Caco-2 (cell line): ENCODE results near the gene HAVCR1. TPM values are rescaled to one million over a fixed set of nuclear protein-coding genes. Genes with fewer than 3 reads are reported as not detected.
"Not testable (repeated sequence)": the region's sequence is repeated elsewhere in the genome, so short reads cannot be mapped to it uniquely, and the experiment has no call there.

Experiments
- BruUV-seq: library from RNA; stranded (reverse); fragments of 400-500 nt; replicated peaks from 2 replicates; lab custom pipeline; 2021; lab: Mats Ljungman, UMichigan
- CTCF ChIA-PET: fragments of 300-600 bp; sonication (Branson Sonifier 250); formaldehyde crosslinking; loops from one replicate; lab custom pipeline; 2022; ENCODE audit warnings: antibody characterized with exemption; lab: Charles Lee
- POLR2A ChIA-PET: fragments of 300-600 bp; sonication (Branson Sonifier 250); formaldehyde crosslinking; loops from one replicate; lab custom pipeline; 2022; ENCODE audit warnings: antibody characterized with exemption; lab: Charles Lee
- DNase-seq, 2 experiments: peaks; one replicate each; pipeline versions ENCODE4 v3.0.0 to v3.0.0-alpha.2; 2020 to 2022
- H3K27me3 ChIP-seq: replicated peaks from 2 replicates; pipeline ENCODE4 v1.6.0; 2011; ENCODE audit warnings: low read length; ENCODE audit not compliant: control insufficient read depth, insufficient read depth
- H3K36me3 ChIP-seq: 2 replicates; pipeline ENCODE4 v1.5.1; 2011; ENCODE audit warnings: low read length; ENCODE audit not compliant: control insufficient read depth, insufficient read depth
- H3K4me1 ChIP-seq: fragments of 250-450 bp; sonication (Bioruptor Pico); 2 replicates; pipeline ENCODE4 v1.5.1; 2020; ENCODE audit warnings: mild to moderate bottlenecking
- H3K4me3 ChIP-seq: 2 replicates; pipeline ENCODE4 v1.5.1; 2011; ENCODE audit warnings: low read depth, mild to moderate bottlenecking, control low read depth, low read length
- H3K9me3 ChIP-seq: fragments of 250-450 bp; sonication (Bioruptor Pico); 2 replicates; pipeline ENCODE4 v1.5.1; 2020; ENCODE audit warnings: mild to moderate bottlenecking, moderate library complexity
- H3K27ac Mint-ChIP-seq: one replicate; pipeline ENCODE4 v1.8.0; 2022; ENCODE audit warnings: mixed read lengths; ENCODE audit not compliant: unreplicated experiment
- H3K27me3 Mint-ChIP-seq: one replicate; pipeline ENCODE4 v1.8.0; 2022; ENCODE audit warnings: mixed read lengths; ENCODE audit not compliant: insufficient read depth, unreplicated experiment
- H3K36me3 Mint-ChIP-seq: one replicate; pipeline ENCODE4 v1.8.0; 2022; ENCODE audit warnings: mild to moderate bottlenecking, mixed read lengths; ENCODE audit not compliant: insufficient read depth, unreplicated experiment
- H3K4me1 Mint-ChIP-seq: one replicate; pipeline ENCODE4 v1.8.0; 2022; ENCODE audit warnings: low read depth, mixed read lengths; ENCODE audit not compliant: unreplicated experiment
- H3K4me3 Mint-ChIP-seq: one replicate; pipeline ENCODE4 v1.8.0; 2022; ENCODE audit warnings: mild to moderate bottlenecking, moderate library complexity, mixed read lengths; ENCODE audit not compliant: unreplicated experiment
- H3K9me3 Mint-ChIP-seq: one replicate; pipeline ENCODE4 v1.8.0; 2022; ENCODE audit warnings: mixed read lengths; ENCODE audit not compliant: unreplicated experiment
- intact Hi-C: fragments of 100-400 bp; cut with micrococcal nuclease; formaldehyde crosslinking; loops from one replicate; pipeline ENCODE4 v1.10.0; 2022; ENCODE audit not compliant: unreplicated experiment
- total RNA-seq: library from RNA; stranded (reverse); gene quantifications from 2 replicates; pipeline ENCODE4 v1.2.3, GENCODE V29; 2022
- TF ChIP-seq, protein P1 (sequence below), 2 experiments: fragments of 200-600 bp in 1 of 2; IDR thresholded peaks; 1 replicate in 1 of 2; 2 replicates in 1 of 2; pipeline versions ENCODE4 v1.5.1 to v1.8.0; 2011 to 2022; ENCODE audit warnings: antibody characterized with exemption in 1 of 2, control low read depth in 1 of 2, inconsistent platforms in 1 of 2, low read depth in 1 of 2, low read length in 1 of 2, mild to moderate bottlenecking in 1 of 2, moderate library complexity in 1 of 2; ENCODE audit not compliant: insufficient read depth in 1 of 2, severe bottlenecking in 1 of 2, unreplicated experiment in 1 of 2

Gene HAVCR1
- total RNA-seq, 1 experiment from 2014 or later = 144 TPM

- intact Hi-C loops = loop anchor here (1.0 to 5.0 kb wide), 2 partner anchors 12 to 86 kb away; no protein-coding TSS in a partner anchor
- Histone ChIP-seq H3K4me1 (peaks cover 70% of the 10 kb centered on the region), H3K27me3 (no peaks in the 10 kb centered on the region), H3K36me3 (peaks cover 12% of the 10 kb centered on the region), H3K4me3 (no peak overlapping the region), H3K9me3 (no peaks in the 10 kb centered on the region)
- TF ChIP-seq, protein P1, sequence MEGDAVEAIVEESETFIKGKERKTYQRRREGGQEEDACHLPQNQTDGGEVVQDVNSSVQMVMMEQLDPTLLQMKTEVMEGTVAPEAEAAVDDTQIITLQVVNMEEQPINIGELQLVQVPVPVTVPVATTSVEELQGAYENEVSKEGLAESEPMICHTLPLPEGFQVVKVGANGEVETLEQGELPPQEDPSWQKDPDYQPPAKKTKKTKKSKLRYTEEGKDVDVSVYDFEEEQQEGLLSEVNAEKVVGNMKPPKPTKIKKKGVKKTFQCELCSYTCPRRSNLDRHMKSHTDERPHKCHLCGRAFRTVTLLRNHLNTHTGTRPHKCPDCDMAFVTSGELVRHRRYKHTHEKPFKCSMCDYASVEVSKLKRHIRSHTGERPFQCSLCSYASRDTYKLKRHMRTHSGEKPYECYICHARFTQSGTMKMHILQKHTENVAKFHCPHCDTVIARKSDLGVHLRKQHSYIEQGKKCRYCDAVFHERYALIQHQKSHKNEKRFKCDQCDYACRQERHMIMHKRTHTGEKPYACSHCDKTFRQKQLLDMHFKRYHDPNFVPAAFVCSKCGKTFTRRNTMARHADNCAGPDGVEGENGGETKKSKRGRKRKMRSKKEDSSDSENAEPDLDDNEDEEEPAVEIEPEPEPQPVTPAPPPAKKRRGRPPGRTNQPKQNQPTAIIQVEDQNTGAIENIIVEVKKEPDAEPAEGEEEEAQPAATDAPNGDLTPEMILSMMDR (IDR thresholded peaks at IDR 0.05; ENCODE audit: insufficient read depth in 1 of 2, low read depth in 1 of 2, low read length in 1 of 2, severe bottlenecking in 1 of 2, unreplicated experiment in 1 of 2) = no peak
- peak; percentile 71 to 91 for DNase-seq
- ChIA-PET POLR2A (interaction anchor here (0.9 to 1.9 kb wide), 6 partner anchors 8 to 96 kb away, joined by 3 to 9 read pairs (median 3); partner anchors contain the start of genes HAVCR1 and MED7), CTCF (interaction anchor here (0.6 to 1.6 kb wide), 5 partner anchors 11 to 86 kb away, joined by 3 to 10 read pairs (median 6); partner anchors contain the start of gene HAVCR1)
- no TSS peak for BruUV-seq
- H3K9me3 Mint-ChIP-seq = no peaks in the 10 kb centered on the region
- peak overlapping the region; percentile 8 for H3K4me3 Mint-ChIP-seq
- peaks cover 78% of the 10 kb centered on the region for H3K36me3 Mint-ChIP-seq
- peaks cover 52% of the 10 kb centered on the region for H3K4me1 Mint-ChIP-seq
- no peaks in the 10 kb centered on the region for H3K27me3 Mint-ChIP-seq
- peak overlapping the region; percentile 86 for H3K27ac Mint-ChIP-seq
These were observed 12.9 kb downstream of the HAVCR1 start for GRCh38 chr5:157046041-157046440.

DNA sequence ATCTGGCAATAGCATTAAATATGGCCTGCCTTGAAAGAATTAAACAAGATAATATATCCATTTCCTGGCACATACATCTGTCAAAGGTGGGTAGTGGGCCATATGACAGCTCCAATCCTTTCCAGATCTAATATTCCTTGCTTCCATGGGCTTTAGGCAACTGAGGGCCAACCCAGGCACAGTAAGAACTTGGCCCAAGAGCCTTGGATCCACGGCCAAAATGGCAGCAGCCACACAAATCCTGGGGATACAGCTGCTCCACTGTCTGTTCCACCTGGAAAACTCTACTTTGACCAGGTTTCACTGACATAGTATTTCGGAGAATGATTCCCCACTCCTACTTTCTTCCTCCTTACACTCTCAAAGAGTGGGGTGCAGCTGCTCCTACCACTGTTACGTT is 13.3 kb downstream of the HAVCR1 start:
- H3K4me1 Mint-ChIP-seq = peaks cover 48% of the 10 kb centered on the region
- TF ChIP-seq, protein P1 (IDR thresholded peaks at IDR 0.05; ENCODE audit: insufficient read depth in 1 of 2, low read depth in 1 of 2, low read length in 1 of 2, severe bottlenecking in 1 of 2, unreplicated experiment in 1 of 2) = no peak
- CTCF ChIA-PET = interaction anchor here (1.1 to 1.6 kb wide), 4 partner anchors 10 to 86 kb away, joined by 3 to 10 read pairs (median 6); partner anchors contain the start of gene HAVCR1
- TSS peak; percentile 7 for BruUV-seq
- peaks cover 78% of the 10 kb centered on the region for H3K36me3 Mint-ChIP-seq
- peaks cover 70% of the 10 kb centered on the region for H3K4me1 ChIP-seq
- H3K36me3 ChIP-seq = peaks cover 12% of the 10 kb centered on the region
- H3K27me3 ChIP-seq = no peaks in the 10 kb centered on the region
- peak overlapping the region; percentile 86 for H3K27ac Mint-ChIP-seq
- H3K9me3 ChIP-seq = no peaks in the 10 kb centered on the region
- POLR2A ChIA-PET = interaction anchor here (1.4 to 1.9 kb wide), 2 partner anchors 13 to 97 kb away, joined by 7 to 9 read pairs; partner anchors contain the start of genes HAVCR1 and MED7
- no peaks in the 10 kb centered on the region for H3K27me3 Mint-ChIP-seq
- no peak overlapping the region for H3K4me3 ChIP-seq
- no peak for DNase-seq
- H3K4me3 Mint-ChIP-seq = peak overlapping the region; percentile 8
- no peaks in the 10 kb centered on the region for H3K9me3 Mint-ChIP-seq
- intact Hi-C loops = loop anchor here (5.0 kb wide), 1 partner anchor 87 kb away; no protein-coding TSS in a partner anchor

DNA sequence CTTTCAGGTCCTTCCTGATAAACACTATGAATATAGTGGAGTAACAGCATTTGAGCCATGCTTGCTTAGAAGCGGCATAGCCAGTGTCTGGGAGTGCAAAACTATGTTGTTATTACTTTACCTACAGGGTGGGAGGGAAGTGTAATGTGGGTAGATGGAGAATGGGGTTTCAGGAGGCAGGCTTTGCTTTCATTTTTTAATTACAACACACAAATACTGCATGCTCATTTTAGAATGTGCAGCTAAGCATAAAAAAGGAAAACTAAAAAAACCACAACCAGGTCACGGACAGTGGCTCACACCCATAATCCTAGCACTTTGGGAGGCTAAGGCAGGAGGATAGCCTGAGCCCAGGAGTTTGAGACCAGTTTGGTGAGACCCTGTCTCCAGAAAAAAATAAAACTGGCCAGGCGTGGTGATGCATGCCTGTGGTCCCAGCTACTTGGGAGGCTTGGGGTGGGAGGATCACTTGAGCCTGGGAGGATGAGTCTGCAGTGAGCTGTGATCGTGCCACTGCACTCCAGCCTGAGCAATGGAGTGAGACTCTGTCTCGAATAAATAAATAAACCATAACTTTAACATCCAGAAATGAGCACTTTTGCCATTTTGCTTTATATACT is 20.2 kb downstream of the HAVCR1 start:
- TF ChIP-seq, protein P1 (IDR thresholded peaks at IDR 0.05; ENCODE audit: insufficient read depth in 1 of 2, low read depth in 1 of 2, low read length in 1 of 2, severe bottlenecking in 1 of 2, unreplicated experiment in 1 of 2) = no peak
- Histone ChIP-seq H3K9me3 (no peaks in the 10 kb centered on the region), H3K4me1 (peaks cover 39% of the 10 kb centered on the region), H3K4me3 (no peak overlapping the region), H3K36me3 (peaks cover 7% of the 10 kb centered on the region), H3K27me3 (no peaks in the 10 kb centered on the region)
- peaks cover 24% of the 10 kb centered on the region for H3K4me1 Mint-ChIP-seq
- BruUV-seq = no TSS peak
- peaks cover 71% of the 10 kb centered on the region for H3K36me3 Mint-ChIP-seq
- no peak overlapping the region for H3K4me3 Mint-ChIP-seq
- CTCF ChIA-PET = interaction anchor here (0.9 kb wide), 1 partner anchor 12 kb away, joined by 3 read pairs; no protein-coding TSS in a partner anchor
- H3K27me3 Mint-ChIP-seq = no peaks in the 10 kb centered on the region
- peak overlapping the region; percentile 88 for H3K27ac Mint-ChIP-seq
- H3K9me3 Mint-ChIP-seq = no peaks in the 10 kb centered on the region
- POLR2A ChIA-PET = interaction anchor here (0.7 kb wide), 1 partner anchor 8 kb away, joined by 3 read pairs; no protein-coding TSS in a partner anchor
- intact Hi-C loops = loop anchor here (10.0 kb wide), 2 partner anchors 344 to 1094 kb away; no protein-coding TSS in a partner anchor
- no peak for DNase-seq

DNA sequence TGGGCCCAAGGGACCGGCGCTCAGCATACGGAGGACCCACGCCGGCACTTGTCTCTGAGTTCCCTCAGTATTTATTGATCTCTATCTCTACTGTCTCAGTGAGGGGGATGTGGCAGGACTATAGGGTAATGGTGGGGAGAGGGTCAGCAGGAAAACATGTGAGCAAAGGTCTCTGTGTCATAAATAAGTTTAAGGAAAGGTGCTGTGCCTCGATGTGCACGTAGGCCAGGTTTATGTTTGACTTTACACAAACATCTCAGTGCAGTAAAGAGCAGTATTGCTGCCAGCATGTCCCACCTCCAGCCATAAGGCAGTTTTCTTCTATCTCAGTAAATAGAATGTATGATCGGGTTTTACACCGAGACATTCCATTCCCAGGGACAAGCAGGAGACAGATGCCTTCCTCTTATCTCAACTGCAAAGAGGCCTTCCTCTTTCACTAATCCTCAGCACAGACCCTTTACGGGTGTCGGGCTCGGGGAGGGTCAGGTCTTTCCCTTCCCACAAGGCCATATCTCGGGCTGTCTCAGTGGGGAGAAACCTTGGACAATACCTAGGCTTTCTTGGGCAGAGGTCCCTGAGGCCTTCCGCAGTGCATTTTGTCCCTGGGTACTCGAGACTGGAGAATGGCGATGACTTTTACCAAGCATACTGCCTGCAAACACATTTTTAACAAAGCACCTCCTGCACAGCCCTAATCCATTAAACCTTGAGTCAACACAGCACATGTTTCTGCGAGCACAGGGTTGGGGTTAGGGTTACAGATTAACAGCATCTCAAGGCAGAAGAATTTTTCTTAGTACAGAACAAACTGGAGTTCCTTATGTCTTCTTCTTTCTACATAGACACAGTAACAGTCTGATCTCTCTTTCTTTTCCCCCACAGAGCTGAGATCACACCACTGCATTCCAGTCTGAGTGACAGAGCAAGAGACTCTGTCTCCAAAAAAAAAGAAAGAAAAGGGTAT is 24.5 kb downstream of the HAVCR1 start:
- Mint-ChIP-seq H3K4me1 (peaks cover 33% of the 10 kb centered on the region), H3K36me3 (peaks cover 81% of the 10 kb centered on the region), H3K4me3 (peak overlapping the region; percentile 60), H3K27ac (peak overlapping the region; percentile 97)
- H3K4me1 ChIP-seq = peaks cover 54% of the 10 kb centered on the region
- intact Hi-C loops = loop anchor here (1.0 to 10.0 kb wide), 7 partner anchors 12 to 1090 kb away; partner anchors contain the start of gene HAVCR1
- not testable (repeated sequence) for H3K27me3 Mint-ChIP-seq, H3K4me3 ChIP-seq, H3K36me3 ChIP-seq, H3K9me3 Mint-ChIP-seq, H3K27me3 ChIP-seq, H3K9me3 ChIP-seq, BruUV-seq
- CTCF ChIA-PET = interaction anchor here (0.9 to 1.9 kb wide), 4 partner anchors 12 to 98 kb away, joined by 3 to 10 read pairs (median 4); partner anchors contain the start of gene HAVCR1
- POLR2A ChIA-PET = interaction anchor here (0.6 to 1.2 kb wide), 5 partner anchors 12 to 62 kb away, joined by 3 to 6 read pairs (median 4); partner anchors contain the start of gene HAVCR1
- peak; percentile 89 to 95 for DNase-seq
